Hepatocyte (in vitro differentiated cells): Measurements from ENCODE around the gene ST3GAL2. TPM values are rescaled to one million over a fixed set of nuclear protein-coding genes. Genes with fewer than 3 reads are reported as not detected.

Experiments used
- DNase-seq: peaks from one replicate; pipeline ENCODE4 v3.0.0-alpha.2; 2016; ENCODE audit warnings: low spot score
- H2AFZ ChIP-seq: fragments of 200-600 bp; sonication (generic); 2 replicates; pipeline ENCODE4 v1.6.0; 2016; ENCODE audit warnings: antibody characterized with exemption, mild to moderate bottlenecking
- H3K27ac ChIP-seq: fragments of 200-600 bp; sonication (generic); 2 replicates; pipeline ENCODE4 v1.5.1; 2016; ENCODE audit warnings: mild to moderate bottlenecking
- H3K27me3 ChIP-seq: fragments of 200-600 bp; sonication (generic); 2 replicates; pipeline ENCODE4 v1.6.1; 2016
- H3K36me3 ChIP-seq: fragments of 200-600 bp; sonication (generic); replicated peaks from 2 replicates; pipeline ENCODE4 v1.5.1; 2016; ENCODE audit warnings: low read depth; ENCODE audit not compliant: insufficient read depth
- H3K4me1 ChIP-seq: fragments of 200-600 bp; sonication (generic); 2 replicates; pipeline ENCODE4 v1.5.1; 2016; ENCODE audit warnings: mild to moderate bottlenecking, moderate library complexity; ENCODE audit not compliant: insufficient read depth
- H3K4me2 ChIP-seq: fragments of 200-600 bp; sonication (generic); 2 replicates; pipeline ENCODE4 v1.6.0; 2016
- H3K4me3 ChIP-seq: fragments of 200-600 bp; sonication (generic); 2 replicates; pipeline ENCODE4 v1.5.1; 2016; ENCODE audit warnings: mild to moderate bottlenecking
- H3K79me2 ChIP-seq: fragments of 200-600 bp; sonication (generic); 2 replicates; pipeline ENCODE4 v1.6.0; 2017; ENCODE audit warnings: mild to moderate bottlenecking
- H3K9me2 ChIP-seq: fragments of 200-600 bp; sonication (generic); replicated peaks from 2 replicates; pipeline ENCODE4 v1.6.0; 2017; ENCODE audit warnings: mild to moderate bottlenecking; ENCODE audit not compliant: insufficient read depth
- H3K9me3 ChIP-seq: fragments of 200-600 bp; sonication (generic); 2 replicates; pipeline ENCODE4 v1.5.1; 2016; ENCODE audit warnings: low read depth, mild to moderate bottlenecking
- H4K20me1 ChIP-seq: fragments of 200-600 bp; sonication (generic); 2 replicates; pipeline ENCODE4 v1.6.0; 2016; ENCODE audit warnings: mild to moderate bottlenecking; ENCODE audit not compliant: insufficient read depth, poor library complexity, severe bottlenecking
- CTCF ChIP-seq: fragments of 200-600 bp; sonication (generic); IDR thresholded peaks from 2 replicates; pipeline ENCODE4 v1.5.1; 2016; ENCODE audit warnings: antibody characterized with exemption, mild to moderate bottlenecking; ENCODE audit not compliant: poor library complexity
- EZH2 ChIP-seq: fragments of 200-600 bp; sonication (generic); IDR thresholded peaks from 2 replicates; pipeline ENCODE4 v1.6.1; 2016; ENCODE audit warnings: antibody characterized with exemption, mild to moderate bottlenecking, borderline replicate concordance
- EZH2phosphoT487 ChIP-seq: fragments of 200-600 bp; sonication (generic); IDR thresholded peaks from one replicate; pipeline ENCODE4 v1.6.1; 2018; ENCODE audit warnings: antibody characterized with exemption, mild to moderate bottlenecking, low read depth, moderate library complexity; ENCODE audit not compliant: unreplicated experiment, severe bottlenecking
- WGBS: methylation state at CpG from one replicate; pipeline ENCODE4 v1.1.6; 2016; ENCODE audit warnings: low lambda C conversion rate; ENCODE audit errors: missing lambda C conversion rate; 5-methylcytosine and 5-hydroxymethylcytosine counted together
- polyA plus RNA-seq: library from polyadenylated mRNA; unstranded; fragments of >200 nt; fragmentation: Nextera tagmentation; extraction: Ambion mirVana; gene quantifications from 2 replicates; pipeline ENCODE4 v1.2.1, GENCODE V29; 2016
- total RNA-seq: library from RNA; depleted of rRNA; stranded (reverse); fragments of >200 nt; gene quantifications from 2 replicates; pipeline ENCODE4 v1.2.3, GENCODE V29; 2014

Gene ST3GAL2
- total and polyA plus RNA-seq, 2 experiments from 2014 or later: 25.6 to 29.2 TPM

DNA sequence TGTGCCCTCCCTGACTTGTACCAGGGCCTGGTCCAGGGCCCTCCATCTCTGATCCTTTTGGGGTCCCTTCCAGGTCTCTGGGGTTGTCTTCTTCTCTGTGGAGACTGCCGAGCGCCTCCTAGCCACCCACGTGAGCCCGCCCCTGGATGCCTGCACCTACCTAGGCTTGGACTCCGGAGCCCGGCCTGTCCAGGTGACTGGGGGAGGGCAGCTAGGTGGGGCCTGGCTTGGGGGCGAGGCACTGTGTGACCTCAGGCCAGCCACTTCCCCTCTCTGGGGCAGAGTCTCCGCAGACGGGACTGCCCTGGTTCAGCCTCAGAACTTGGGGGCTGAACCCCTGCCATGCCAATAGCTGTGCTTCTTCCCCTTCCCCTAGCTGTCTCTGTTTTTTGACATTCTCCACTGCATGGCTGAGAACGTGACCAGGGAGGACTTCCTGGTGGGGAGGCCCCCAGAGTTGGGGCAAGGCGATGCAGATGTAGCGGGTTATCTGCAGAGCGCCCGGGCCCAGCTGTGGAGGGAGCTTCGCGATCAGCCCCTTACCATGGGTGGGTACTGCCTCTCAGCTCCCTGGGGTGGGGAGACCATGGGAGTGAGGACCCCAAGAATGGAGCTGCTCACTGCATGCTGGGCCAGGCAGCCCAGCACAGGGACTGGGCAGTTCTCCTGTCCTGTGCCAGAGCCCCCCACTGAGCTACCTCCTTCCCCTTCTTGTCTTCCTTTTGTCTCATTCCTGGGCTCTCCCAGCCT, 30.1 kb upstream of the ST3GAL2 start:
- Histone ChIP-seq H2AFZ (no peak overlapping the region), H3K4me1 (no peaks in the 10 kb centered on the region), H3K27me3 (no peaks in the 10 kb centered on the region), H3K36me3 (no peaks in the 10 kb centered on the region), H3K27ac (no peak overlapping the region), H4K20me1 (no peaks in the 10 kb centered on the region), H3K9me3 (no peaks in the 10 kb centered on the region), H3K79me2 (no peaks in the 10 kb centered on the region), H3K4me3 (no peak overlapping the region), H3K4me2 (no peak overlapping the region), H3K9me2 (no peaks in the 10 kb centered on the region)
- TF ChIP-seq EZH2 (no peak), EZH2phosphoT487 (no peak), CTCF (no peak)
- DNase-seq: no peak
- WGBS: 96% methylated on average over 16 of the region's 16 CpGs

DNA sequence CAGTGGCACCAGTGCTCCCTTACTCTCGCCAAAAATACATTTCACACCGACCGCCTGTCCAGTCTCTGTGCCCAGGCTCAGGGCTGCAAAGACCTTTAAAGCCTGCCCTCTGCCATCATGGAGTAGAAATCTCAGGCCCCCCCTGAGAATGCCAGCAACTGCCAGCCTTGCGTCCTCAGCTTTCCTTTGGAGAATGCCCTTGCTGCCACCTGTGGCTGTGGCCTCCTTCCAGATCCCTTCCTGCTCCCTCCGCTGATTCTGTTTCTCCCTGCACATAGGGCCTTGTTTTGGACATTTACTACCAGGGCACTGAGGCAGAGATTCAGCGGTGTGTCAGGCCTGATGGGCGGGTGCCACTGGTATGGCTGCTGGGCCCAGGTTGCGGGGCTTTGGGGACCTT, 28.7 kb upstream of the ST3GAL2 start:
- TF ChIP-seq EZH2: no peak

GRCh38 chr16:70467113-70467512, 28.2 kb upstream of the ST3GAL2 start:
- H3K4me2 ChIP-seq: no peak overlapping the region
- H3K4me3 ChIP-seq: no peak overlapping the region
- 91% methylated on average over 11 of the region's 11 CpGs for WGBS
- no peaks in the 10 kb centered on the region for H3K9me2 ChIP-seq
- H2AFZ ChIP-seq: no peak overlapping the region
- no peaks in the 10 kb centered on the region for H3K4me1 ChIP-seq
- H3K36me3 ChIP-seq: no peaks in the 10 kb centered on the region
- no peaks in the 10 kb centered on the region for H3K9me3 ChIP-seq
- no peaks in the 10 kb centered on the region for H3K79me2 ChIP-seq
- no peaks in the 10 kb centered on the region for H3K27me3 ChIP-seq
- H4K20me1 ChIP-seq: no peaks in the 10 kb centered on the region
- TF ChIP-seq EZH2phosphoT487: no peak
- DNase-seq: no peak
- H3K27ac ChIP-seq: no peak overlapping the region

More for the DNA sequence above, 28.7 kb upstream of the ST3GAL2 start:
- no peaks in the 10 kb centered on the region for H3K27me3 ChIP-seq
- H3K9me3 ChIP-seq: no peaks in the 10 kb centered on the region
- H3K9me2 ChIP-seq: no peaks in the 10 kb centered on the region
- H2AFZ ChIP-seq: no peak overlapping the region
- H3K27ac ChIP-seq: no peak overlapping the region
- H3K4me1 ChIP-seq: no peaks in the 10 kb centered on the region
- no peak overlapping the region for H3K4me3 ChIP-seq
- H3K4me2 ChIP-seq: no peak overlapping the region
- no peaks in the 10 kb centered on the region for H3K79me2 ChIP-seq
- H4K20me1 ChIP-seq: no peaks in the 10 kb centered on the region
- WGBS: 97% methylated on average over 8 of the region's 8 CpGs
- DNase-seq: no peak
- no peaks in the 10 kb centered on the region for H3K36me3 ChIP-seq

DNA sequence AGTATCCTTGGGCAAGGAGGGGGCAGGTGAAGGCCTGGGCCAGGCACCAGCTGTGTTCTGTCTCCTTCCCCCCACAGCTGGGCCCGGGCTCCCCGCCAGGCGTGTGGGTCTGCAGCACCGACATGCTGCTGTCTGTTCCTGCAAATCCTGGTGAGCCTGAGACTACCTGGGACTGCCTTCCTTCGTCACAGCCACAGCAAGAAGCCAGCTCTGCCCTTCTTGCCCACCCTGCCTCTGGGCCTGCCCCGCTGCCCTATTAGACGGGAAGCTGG, 27.8 kb upstream of the ST3GAL2 start:
- WGBS: 95% methylated on average over 7 of the region's 7 CpGs
- Histone ChIP-seq H3K79me2 (no peaks in the 10 kb centered on the region), H2AFZ (no peak overlapping the region), H3K9me3 (no peaks in the 10 kb centered on the region), H3K4me1 (no peaks in the 10 kb centered on the region), H3K4me3 (no peak overlapping the region), H3K4me2 (no peak overlapping the region), H3K27me3 (no peaks in the 10 kb centered on the region), H3K27ac (no peak overlapping the region), H3K36me3 (no peaks in the 10 kb centered on the region), H3K9me2 (no peaks in the 10 kb centered on the region), H4K20me1 (no peaks in the 10 kb centered on the region)
- DNase-seq: no peak
- TF ChIP-seq CTCF (no peak), EZH2 (no peak), EZH2phosphoT487 (no peak)
